Right lung (tissue), 5 donors: Measurements from ENCODE around the gene EMP3. TPM values are rescaled to one million over a fixed set of nuclear protein-coding genes. Genes with fewer than 3 reads are reported as not detected.
A peak's percentile ranks its signal among the peaks of the same experiment; 100 is the strongest.

Source experiments
- DNase-seq, 2 donors: peaks; one replicate each; pipeline ENCODE4 v3.0.0-alpha.2; 2013
- polyA plus RNA-seq, 5 donors: library from polyadenylated mRNA; unstranded; fragments of 120-200 nt; gene quantifications; one replicate each; pipeline versions ENCODE4 v1.2.1 to v1.2.3, GENCODE V29; 2013; ENCODE audit warnings: inconsistent platforms in 1 of 5, low replicate concordance in 1 of 5; ENCODE audit not compliant: insufficient read length in 5 of 5, insufficient read depth in 1 of 5

EMP3 gene
- polyA plus RNA-seq, 5 donors = 98.1 to 129 (median 108) TPM

GRCh38 chr19:48342841-48343540 lies 17.6 kb downstream of the EMP3 start:
- no peak for DNase-seq

- DNase-seq = no peak
These were observed 19.5 kb downstream of the EMP3 start for GRCh38 chr19:48344892-48345291.

GRCh38 chr19:48346191-48346590 lies 20.8 kb downstream of the EMP3 start:
- DNase-seq = no peak

- no peak for DNase-seq
These were observed 22.7 kb downstream of the EMP3 start for GRCh38 chr19:48348045-48348444.

GRCh38 chr19:48348737-48349136 lies 23.4 kb downstream of the EMP3 start:
- no peak for DNase-seq

- DNase-seq = no peak
These were observed 25.5 kb downstream of the EMP3 start for GRCh38 chr19:48350856-48351255.

- peak in 1 of 2 donors; percentile 33 for DNase-seq
These were observed 26.0 kb downstream of the EMP3 start for GRCh38 chr19:48351341-48351752.

- DNase-seq = no peak
These were observed 28.3 kb downstream of the EMP3 start for GRCh38 chr19:48353677-48354076.

GRCh38 chr19:48354332-48354992 lies 29.1 kb downstream of the EMP3 start:
- DNase-seq = no peak

- DNase-seq = no peak
These were observed 30.1 kb downstream of the EMP3 start for GRCh38 chr19:48355365-48355954.

- DNase-seq = no peak
These were observed 33.8 kb downstream of the EMP3 start for GRCh38 chr19:48359123-48359522.

- DNase-seq = no peak
These were observed 36.6 kb downstream of the EMP3 start for GRCh38 chr19:48361912-48362311.

GRCh38 chr19:48362716-48363499 lies 37.6 kb downstream of the EMP3 start:
- peak; percentile 91 to 93 for DNase-seq

- DNase-seq = no peak
These were observed 38.1 kb downstream of the EMP3 start for GRCh38 chr19:48363500-48363809.

- DNase-seq = peak; percentile 100
These were observed 38.7 kb downstream of the EMP3 start, which contains the start of the genes SYNGR4 and TMEM143 for GRCh38 chr19:48363810-48364597. SYNGR4 (plus strand) TSS chr19:48364367; CDS start chr19:48365843, 1,476 bp downstream. TMEM143 (minus strand) TSS chr19:48363940; CDS start chr19:48363920, 20 bp downstream.

- no peak for DNase-seq
These were observed 39.4 kb downstream of the EMP3 start for GRCh38 chr19:48364598-48365348.

GRCh38 chr19:48365602-48366001 lies 40.2 kb downstream of the EMP3 start:
- no peak for DNase-seq

- DNase-seq = no peak
These were observed 42.5 kb downstream of the EMP3 start for GRCh38 chr19:48367855-48368254.

- no peak for DNase-seq
These were observed 43.6 kb downstream of the EMP3 start for GRCh38 chr19:48368936-48369335.

GRCh38 chr19:48370955-48371354 lies 45.6 kb downstream of the EMP3 start:
- DNase-seq = no peak

GRCh38 chr19:48371367-48371766 lies 46.0 kb downstream of the EMP3 start:
- no peak for DNase-seq
